Kidney (tissue), 14 donors: Measurements from ENCODE around the gene SP9. TPM values are rescaled to one million over a fixed set of nuclear protein-coding genes. Genes with fewer than 3 reads are reported as not detected.

Source experiments
- DNase-seq, 5 donors: peaks; one replicate each; pipeline ENCODE4 v3.0.0-alpha.2; 2013 to 2020
- FAIRE-seq: peaks from 2 replicates; lab custom pipeline; 2012; peaks lifted over from hg19 to GRCh38; lab: Jason Lieb, UNC
- H3K27ac ChIP-seq, 2 donors: one replicate each; pipeline ENCODE4 v1.7.0; 2013; ENCODE audit warnings: low read depth in 2 of 2, low read length in 2 of 2, inconsistent platforms in 1 of 2
- H3K27me3 ChIP-seq: one replicate; pipeline ENCODE4 v1.7.1; 2013; ENCODE audit warnings: low read length, inconsistent platforms; ENCODE audit not compliant: control insufficient read depth, insufficient read depth
- H3K36me3 ChIP-seq, 3 donors: one replicate each; pipeline versions ENCODE4 v1.7.0 to v1.7.1; 2013; ENCODE audit warnings: low read length in 3 of 3, control low read depth in 1 of 3, inconsistent platforms in 1 of 3; ENCODE audit not compliant: insufficient read depth in 3 of 3, control insufficient read depth in 2 of 3
- H3K4me1 ChIP-seq, 3 donors: one replicate each; pipeline versions ENCODE4 v1.7.0 to v1.7.1; 2013; ENCODE audit warnings: low read length in 3 of 3, inconsistent platforms in 1 of 3, low read depth in 1 of 3; ENCODE audit not compliant: control insufficient read depth in 2 of 3, insufficient read depth in 2 of 3
- H3K4me3 ChIP-seq, 3 donors: one replicate each; pipeline versions ENCODE4 v1.7.0 to v1.8.1; 2013; ENCODE audit warnings: low read length in 3 of 3, control low read depth in 1 of 3, inconsistent platforms in 1 of 3
- H3K9ac ChIP-seq, 3 donors: one replicate each; pipeline versions ENCODE4 v1.7.0 to v1.7.1; 2013; ENCODE audit warnings: low read length in 3 of 3, control low read depth in 1 of 3, inconsistent platforms in 1 of 3
- H3K9me3 ChIP-seq, 3 donors: one replicate each; pipeline versions ENCODE4 v1.7.0 to v1.7.1; 2013; ENCODE audit warnings: low read length in 3 of 3, control low read depth in 1 of 3, inconsistent platforms in 1 of 3; ENCODE audit not compliant: control insufficient read depth in 2 of 3, insufficient read depth in 1 of 3
- CTCF ChIP-seq: IDR thresholded peaks from 3 replicates; pipeline ENCODE4 v1.5.1; 2012; ENCODE audit warnings: mild to moderate bottlenecking, moderate library complexity, borderline replicate concordance; ENCODE audit not compliant: insufficient read depth; ENCODE audit errors: extremely low read depth
- intact Hi-C: fragments of 100-400 bp; cut with DNase I; formaldehyde crosslinking; loops from one replicate; pipeline ENCODE4 v1.11.1; 2022
- polyA plus RNA-seq: library from polyadenylated mRNA; stranded (reverse); fragments of 350-450 nt; fragmentation: Illumina TruSeq; extraction: RNeasy Lipid Tissue Mini Kit (QIAGEN cat#74804); gene quantifications from one replicate; pipeline ENCODE4 v1.2.3, GENCODE V29; 2014; ENCODE audit warnings: low read depth, low replicate concordance; ENCODE audit not compliant: insufficient read depth
- total RNA-seq: library from RNA; stranded (reverse); fragmentation: NEBNext Ultra II Directional; extraction: Animal tissue kit (Norgen Biotek cat#: 25700); gene quantifications from one replicate; pipeline ENCODE4 v1.2.1, GENCODE V29; 2021
- donor health status: control.
- donor health status: control.
- donor health status: control.
- donor health status: control.
- donor health status: control.
- donor health status: DM: yes; HTN: yes; CAD: no.
- donor health status: Normal renal cell carcinoma (clear cell type).

Gene SP9
- total and polyA plus RNA-seq, 2 donors from 2014 or later: not detected

- Histone ChIP-seq H3K9ac (no peak overlapping the region), H3K36me3 (peaks cover 2 to 21% (median 3%) of the 10 kb centered on the region in 3 donors), H3K4me3 (no peak overlapping the region), H3K4me1 (no peaks in the 10 kb centered on the region), H3K27me3 (no peaks in the 10 kb centered on the region), H3K27ac (no peak overlapping the region), H3K9me3 (no peaks in the 10 kb centered on the region)
- FAIRE-seq (no peak), DNase-seq (no peak)
- TF ChIP-seq CTCF: no peak
- intact Hi-C loops: no loop called here
Measured at GRCh38 chr2:174368691-174369090, 33.9 kb downstream of the SP9 start.

- no peak overlapping the region for H3K27ac ChIP-seq
- H3K4me1 ChIP-seq: no peaks in the 10 kb centered on the region
- intact Hi-C loops: no loop called here
- H3K36me3 ChIP-seq: peaks cover 12 to 31% (median 29%) of the 10 kb centered on the region in 3 donors
- no peaks in the 10 kb centered on the region for H3K9me3 ChIP-seq
- no peak for TF ChIP-seq CTCF
- FAIRE-seq (no peak), DNase-seq (no peak)
- no peaks in the 10 kb centered on the region for H3K27me3 ChIP-seq
- no peak overlapping the region for H3K9ac ChIP-seq
- H3K4me3 ChIP-seq: no peak overlapping the region
Measured at GRCh38 chr2:174376967-174377366, 42.2 kb downstream of the SP9 start.

GRCh38 chr2:174383796-174384195 is 49.0 kb downstream of the SP9 start:
- intact Hi-C loops: no loop called here
- Histone ChIP-seq H3K27me3 (no peaks in the 10 kb centered on the region), H3K4me1 (no peaks in the 10 kb centered on the region), H3K9ac (no peak overlapping the region), H3K4me3 (no peak overlapping the region), H3K9me3 (no peaks in the 10 kb centered on the region), H3K36me3 (peaks cover 7 to 13% (median 10%) of the 10 kb centered on the region in 3 donors), H3K27ac (no peak overlapping the region)
- TF ChIP-seq CTCF: no peak
- DNase-seq: no peak
- no peak for FAIRE-seq

GRCh38 chr2:174385201-174385600 is 50.4 kb downstream of the SP9 start:
- Histone ChIP-seq H3K4me1 (peaks cover 0 to 4% (median 3%) of the 10 kb centered on the region in 3 donors), H3K9me3 (no peaks in the 10 kb centered on the region), H3K9ac (no peak overlapping the region), H3K27me3 (no peaks in the 10 kb centered on the region), H3K36me3 (peaks cover 6 to 10% (median 9%) of the 10 kb centered on the region in 3 donors), H3K27ac (no peak overlapping the region), H3K4me3 (no peak overlapping the region)
- FAIRE-seq: no peak
- intact Hi-C loops: no loop called here
- TF ChIP-seq CTCF: no peak
- no peak for DNase-seq
